Testis (tissue), 3 donors: ENCODE measurements around the gene FARP1. TPM values are rescaled to one million over a fixed set of nuclear protein-coding genes. Genes with fewer than 3 reads are reported as not detected.

Experiments used
- DNase-seq: peaks from one replicate; pipeline ENCODE4 v3.0.0-alpha.2; 2019
- H3K27ac ChIP-seq, 2 donors: fragments of 200-600 bp; sonication (generic); one replicate each; pipeline ENCODE4 v1.5.1; 2019
- H3K27me3 ChIP-seq: fragments of 200-600 bp; sonication (generic); one replicate; pipeline ENCODE4 v1.5.1; 2019
- H3K36me3 ChIP-seq: fragments of 200-600 bp; sonication (generic); one replicate; pipeline ENCODE4 v1.5.1; 2017; ENCODE audit warnings: low read depth; ENCODE audit errors: missing control alignments
- H3K4me1 ChIP-seq: fragments of 200-600 bp; sonication (generic); one replicate; pipeline ENCODE4 v1.5.1; 2019
- H3K4me3 ChIP-seq, 2 donors: fragments of 200-600 bp; sonication (generic); one replicate each; pipeline ENCODE4 v1.5.1; 2017 to 2019
- H3K9me3 ChIP-seq: fragments of 200-600 bp; sonication (generic); one replicate; pipeline ENCODE4 v1.5.1; 2017
- CTCF ChIP-seq, 3 experiments: fragments of 450-650 bp in 2 of 3; fragments of 200-600 bp in 1 of 3; sonication (generic) in 1 of 3; IDR thresholded peaks; one replicate each; pipeline ENCODE4 v1.5.1; 2016 to 2019; ENCODE audit warnings: antibody characterized with exemption in 3 of 3, mild to moderate bottlenecking in 2 of 3, moderate library complexity in 1 of 3
- POLR2A ChIP-seq: fragments of 450-650 bp; IDR thresholded peaks from one replicate; pipeline ENCODE4 v1.6.1; 2017; ENCODE audit warnings: antibody characterized with exemption, mild to moderate bottlenecking, moderate library complexity
- WGBS, 2 donors: methylation state at CpG; one replicate each; pipeline ENCODE4 v1.1.5; 2018; 5-methylcytosine and 5-hydroxymethylcytosine counted together
- intact Hi-C: fragments of 100-400 bp; cut with DNase I; formaldehyde crosslinking; loops from one replicate; pipeline ENCODE4 v1.15.1; 2023; ENCODE audit warnings: low total_unique reads
- polyA plus RNA-seq: library from polyadenylated mRNA; stranded (reverse); fragments of 350-450 nt; fragmentation: Illumina TruSeq; extraction: RNeasy Lipid Tissue Mini Kit (QIAGEN cat#74804); gene quantifications from one replicate; pipeline ENCODE4 v1.2.3, GENCODE V29; 2014; ENCODE audit warnings: low read depth, low replicate concordance; ENCODE audit not compliant: insufficient read depth
- total RNA-seq, 2 donors: library from RNA; depleted of rRNA; stranded (reverse); fragments of >200 nt; gene quantifications; one replicate each; pipeline ENCODE4 v1.2.3, GENCODE V29; 2016

FARP1 gene
- total and polyA plus RNA-seq, 3 donors from 2014 or later = 54.0 to 130 (median 69.1) TPM

DNA sequence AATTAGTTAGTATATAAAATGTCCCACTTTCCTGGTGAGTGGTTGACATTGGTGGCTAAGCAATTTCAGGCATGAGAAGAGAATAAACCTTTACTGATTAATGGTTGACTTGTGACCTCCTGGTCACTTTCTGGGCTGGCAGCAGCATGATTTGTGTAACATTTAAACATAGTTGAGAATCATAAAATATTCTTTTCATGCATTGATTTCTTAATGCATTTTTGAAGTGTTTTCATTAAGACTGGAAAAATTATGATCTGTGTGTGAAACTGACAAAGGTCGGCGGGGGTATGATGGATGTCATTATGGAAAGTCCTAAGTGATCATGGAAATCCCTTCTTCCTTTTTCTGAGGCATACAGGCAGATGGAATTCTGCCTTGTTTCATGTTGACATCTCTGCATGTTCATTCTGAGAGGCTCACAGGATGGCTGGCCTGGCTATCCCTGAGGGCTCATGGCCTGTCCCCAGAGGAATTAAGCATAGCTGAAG is 132.8 kb downstream of the FARP1 start:
- TF ChIP-seq CTCF (IDR thresholded peaks at IDR 0.05) (no peak), POLR2A (no peak)
- Histone ChIP-seq H3K4me1 (no peaks in the 10 kb centered on the region), H3K27ac (no peak overlapping the region), H3K4me3 (no peak overlapping the region), H3K36me3 (no peaks in the 10 kb centered on the region), H3K9me3 (no peaks in the 10 kb centered on the region), H3K27me3 (no peaks in the 10 kb centered on the region)
- 88 to 94% methylated on average over 2 of the region's 2 CpGs for WGBS, 2 donors
- intact Hi-C loops = no loop called here
- no peak for DNase-seq

DNA sequence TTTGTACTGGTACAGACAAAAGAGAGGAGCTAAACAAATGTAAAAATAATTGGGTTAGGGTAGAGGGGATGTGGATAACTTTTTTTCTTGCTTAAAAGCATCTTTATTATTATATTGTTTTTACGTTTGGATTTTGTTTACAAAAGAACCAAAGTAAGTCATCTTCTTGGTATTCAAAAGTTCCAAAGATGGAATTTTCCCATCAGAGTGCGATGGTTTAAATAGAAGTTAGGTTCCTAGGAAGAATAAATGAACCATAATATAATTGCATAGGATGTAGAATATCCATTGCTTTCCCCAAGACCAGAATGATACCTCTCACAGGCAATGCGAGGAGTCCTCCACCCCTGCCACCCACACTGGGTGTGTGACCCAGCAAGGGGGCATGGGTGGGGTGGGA is 133.6 kb downstream of the FARP1 start:
- 87 to 93% methylated on average over 3 of the region's 3 CpGs for WGBS, 2 donors

GRCh38 chr13:98278068-98278724 is 135.3 kb downstream of the FARP1 start:
- TF ChIP-seq POLR2A = no peak
- no peak for TF ChIP-seq CTCF (IDR thresholded peaks at IDR 0.05)
- Histone ChIP-seq H3K4me1 (no peaks in the 10 kb centered on the region), H3K27me3 (no peaks in the 10 kb centered on the region), H3K4me3 (no peak overlapping the region), H3K36me3 (no peaks in the 10 kb centered on the region), H3K27ac (no peak overlapping the region), H3K9me3 (no peaks in the 10 kb centered on the region)
- no peak for DNase-seq
- intact Hi-C loops = no loop called here
- 85% methylated on average over 6 of the region's 6 CpGs for WGBS, 2 donors

More for the DNA sequence above, 133.6 kb downstream of the FARP1 start:
- no peaks in the 10 kb centered on the region for H3K4me1 ChIP-seq
- H3K27me3 ChIP-seq = no peaks in the 10 kb centered on the region
- no peaks in the 10 kb centered on the region for H3K9me3 ChIP-seq
- intact Hi-C loops = no loop called here
- TF ChIP-seq CTCF (IDR thresholded peaks at IDR 0.05) = no peak
- no peak for TF ChIP-seq POLR2A
- H3K36me3 ChIP-seq = no peaks in the 10 kb centered on the region
- DNase-seq = no peak
- H3K27ac ChIP-seq = no peak overlapping the region
- no peak overlapping the region for H3K4me3 ChIP-seq

DNA sequence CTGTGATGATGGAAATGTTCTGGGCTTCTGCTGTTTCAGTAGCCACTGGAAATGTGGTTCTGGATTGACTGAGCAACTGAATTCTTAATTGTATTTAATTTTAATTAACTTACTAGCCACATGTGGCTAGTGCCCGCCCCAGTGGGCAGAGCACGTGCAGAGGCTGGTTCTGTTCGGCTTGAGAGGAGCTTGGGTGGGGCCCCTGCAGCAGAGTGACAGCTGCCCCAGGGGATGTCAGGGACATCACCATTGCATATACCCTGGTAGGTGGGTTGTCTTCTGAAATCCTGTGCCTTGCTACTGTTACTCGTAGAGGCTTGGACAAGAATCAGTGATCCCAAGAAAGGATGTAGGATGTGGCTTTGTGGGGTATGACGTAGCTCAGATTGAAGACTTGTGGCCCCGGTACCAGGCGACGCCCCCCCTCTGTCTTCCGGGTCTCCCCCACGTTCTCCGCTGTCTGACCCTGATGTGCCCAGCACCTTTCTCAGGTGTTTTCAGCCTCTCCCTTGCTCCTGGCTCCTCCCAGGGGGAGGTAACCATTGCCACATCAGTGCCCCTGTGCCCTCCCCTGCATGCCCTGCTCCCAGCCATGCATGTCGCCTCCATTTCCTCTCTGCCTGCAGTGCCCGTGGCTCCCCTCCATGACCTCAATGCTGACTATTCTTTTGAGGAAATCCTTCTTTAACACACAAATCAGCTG is 136.7 kb downstream of the FARP1 start:
- 87 to 89% methylated on average over 13 of the region's 13 CpGs for WGBS, 2 donors
- H3K27ac ChIP-seq = no peak overlapping the region
- no peak for DNase-seq

More for the DNA sequence above, 136.7 kb downstream of the FARP1 start:
- Histone ChIP-seq H3K36me3 (no peaks in the 10 kb centered on the region), H3K4me3 (no peak overlapping the region), H3K4me1 (no peaks in the 10 kb centered on the region), H3K9me3 (no peaks in the 10 kb centered on the region), H3K27me3 (no peaks in the 10 kb centered on the region)
- intact Hi-C loops = no loop called here
- TF ChIP-seq POLR2A (no peak), CTCF (IDR thresholded peaks at IDR 0.05) (no peak)
